Activated CD4-positive, alpha-beta T cell treated with anti-CD3 and anti-CD28 coated beads for 4 hours (primary cell): Measurements from ENCODE around the gene RNF114.
"Not testable (repeated sequence)": the region's sequence is repeated elsewhere in the genome, so short reads cannot be mapped to it uniquely, and the experiment has no call there.

Experiments
- DNase-seq, 2 donors: peaks; one replicate each; pipeline ENCODE4 v3.0.0-alpha.2; 2020

RNF114 gene

GRCh38 chr20:49928411-49929141 is 7.6 kb upstream of the RNF114 start:
- DNase-seq, result peak; percentile 77 to 84

GRCh38 chr20:49929142-49929494 is 7.1 kb upstream of the RNF114 start:
- no peak for DNase-seq

- DNase-seq, result no peak
These were observed 448 bp upstream of the RNF114 start for GRCh38 chr20:49935746-49936152.

- peak in 1 of 2 donors; percentile 7 for DNase-seq
These were observed 1.1 kb downstream of the RNF114 start for GRCh38 chr20:49937027-49937929.

- no peak for DNase-seq
These were observed 2.3 kb downstream of the RNF114 start for GRCh38 chr20:49938173-49939163.

- no peak for DNase-seq
These were observed 5.3 kb downstream of the RNF114 start for GRCh38 chr20:49941456-49941855.

- DNase-seq, result no peak
These were observed 6.1 kb downstream of the RNF114 start for GRCh38 chr20:49942303-49942702.

GRCh38 chr20:49942942-49943341 is 6.7 kb downstream of the RNF114 start:
- DNase-seq, result no peak

GRCh38 chr20:49945306-49945700 is 9.1 kb downstream of the RNF114 start:
- no peak for DNase-seq

GRCh38 chr20:49945701-49946477 is 9.7 kb downstream of the RNF114 start:
- no peak for DNase-seq

- no peak for DNase-seq
These were observed 12.0 kb downstream of the RNF114 start for GRCh38 chr20:49948178-49948577.

GRCh38 chr20:49948809-49949507 is 12.8 kb downstream of the RNF114 start:
- DNase-seq, result no peak

- no peak for DNase-seq
These were observed 15.0 kb downstream of the RNF114 start for GRCh38 chr20:49951151-49951550.

- no peak for DNase-seq
These were observed 19.0 kb downstream of the RNF114 start for GRCh38 chr20:49955167-49955566.

GRCh38 chr20:49955830-49956396 is 19.7 kb downstream of the RNF114 start:
- DNase-seq, result not testable (repeated sequence)

- DNase-seq, result no peak
These were observed 20.5 kb downstream of the RNF114 start for GRCh38 chr20:49956689-49957088.

- DNase-seq, result not testable (repeated sequence)
These were observed 21.1 kb downstream of the RNF114 start for GRCh38 chr20:49957089-49957938.

GRCh38 chr20:49961413-49961812 is 25.2 kb downstream of the RNF114 start:
- DNase-seq, result no peak

GRCh38 chr20:49964964-49965780 is 29.0 kb downstream of the RNF114 start:
- no peak for DNase-seq
